Posterior cingulate gyrus (tissue), 11 donors: ENCODE measurements around the gene FAM131A.
"Not testable (repeated sequence)": the region's sequence is repeated elsewhere in the genome, so short reads cannot be mapped to it uniquely, and the experiment has no call there.

Source experiments
- DNase-seq, 10 donors: peaks; one replicate each; pipeline versions ENCODE4 v3.0.0 to v3.0.0-alpha.2; 2020 to 2021; ENCODE audit warnings: mixed read lengths in 3 of 10
- intact Hi-C: fragments of 100-400 bp; cut with DNase I; formaldehyde crosslinking; loops from one replicate; pipeline ENCODE4 v1.15.1; 2023

The FAM131A gene

DNA sequence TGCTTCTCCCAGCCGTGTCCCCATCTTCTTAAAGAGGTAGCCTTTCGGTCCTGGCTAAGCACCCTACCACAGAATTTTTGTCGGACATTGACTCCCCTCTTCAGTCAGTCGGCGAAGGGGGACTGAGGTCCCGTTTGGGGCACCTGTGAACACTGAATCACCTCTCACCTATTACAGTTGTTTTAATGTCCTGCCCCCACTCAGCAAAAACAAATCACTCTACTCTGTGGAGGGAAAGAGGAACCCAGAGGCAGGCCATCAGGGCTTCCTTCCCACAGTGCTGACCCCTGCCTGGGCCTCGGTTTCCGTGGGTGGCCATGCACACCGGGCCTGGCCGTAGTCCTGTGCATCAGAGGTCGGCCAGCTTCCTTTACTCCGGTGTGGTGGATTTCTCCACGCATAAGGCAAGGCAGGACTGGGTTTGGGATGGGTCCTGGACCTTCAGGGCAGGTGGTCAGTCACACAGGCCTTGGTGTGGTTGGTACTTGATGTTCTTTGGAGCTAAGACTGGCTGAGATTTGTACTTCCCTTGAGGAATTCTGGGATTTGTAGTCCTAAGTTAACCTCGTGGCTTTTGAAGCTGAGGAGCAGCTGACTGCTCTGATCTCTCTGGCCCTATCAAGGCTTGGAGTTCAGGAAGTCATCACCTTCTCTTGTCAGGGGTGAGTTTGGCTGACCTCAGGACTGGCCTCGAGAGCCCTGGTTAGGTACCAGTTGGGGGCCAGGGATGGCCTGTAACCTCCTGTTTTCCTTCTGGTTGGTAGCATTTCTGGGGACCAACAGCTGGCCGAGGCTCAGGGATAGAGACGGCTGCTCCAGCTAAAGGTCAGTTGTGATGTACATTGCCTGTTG is 627 bp upstream of the FAM131A start:
- intact Hi-C loops, result loop anchor here (2.0 kb wide), 1 partner anchor 16 kb away; no protein-coding TSS in a partner anchor
- DNase-seq, result peak in 1 of 10 donors; percentile 43

DNA sequence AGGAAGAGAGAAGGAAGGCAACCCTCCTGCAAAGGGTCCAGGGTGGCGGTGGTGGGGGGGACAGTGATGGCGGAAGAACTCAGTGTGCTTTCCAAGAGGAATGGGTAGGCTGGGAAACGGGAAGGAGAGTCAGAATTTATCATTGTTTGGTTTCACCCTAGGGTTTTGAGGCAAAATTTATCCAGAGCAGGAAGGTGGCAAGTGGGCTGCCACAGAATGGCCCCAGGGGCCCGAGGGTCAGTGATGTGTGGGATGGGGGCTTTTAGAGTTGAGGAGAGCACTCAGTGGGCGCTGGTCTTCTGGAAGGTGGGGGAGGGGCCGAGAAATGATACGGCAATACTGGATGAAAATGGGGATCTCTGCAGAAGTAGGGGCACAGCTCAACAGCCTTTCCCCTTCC is 581 bp downstream of the FAM131A start:
- DNase-seq, result no peak
- intact Hi-C loops, result loop anchor here (2.0 kb wide), 1 partner anchor 17 kb away; no protein-coding TSS in a partner anchor

DNA sequence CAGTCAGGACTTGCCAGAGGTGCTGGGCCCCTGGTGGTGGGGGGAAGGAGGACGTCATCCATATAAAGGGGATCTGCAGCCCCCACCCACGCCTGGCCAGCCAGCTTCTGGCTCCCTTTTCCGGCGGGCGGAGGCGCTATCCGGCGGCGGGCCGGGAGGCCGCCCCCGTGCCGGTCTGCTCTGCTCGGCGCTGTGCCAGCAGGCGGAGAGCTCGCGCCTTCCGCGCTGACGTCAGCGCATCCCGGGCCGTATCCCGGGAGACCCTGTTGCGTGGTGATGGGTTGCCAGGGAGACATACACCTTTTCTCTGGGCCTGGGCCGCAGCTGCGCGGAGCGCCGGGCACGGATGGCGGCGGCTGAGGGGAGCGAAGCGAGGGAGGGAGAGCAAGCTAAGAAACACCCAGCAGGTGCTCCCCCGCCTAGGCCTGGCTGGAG is 1.1 kb downstream of the FAM131A start:
- DNase-seq, result peak; percentile 68 to 98 (median 88)
- intact Hi-C loops, result no loop called here

DNA sequence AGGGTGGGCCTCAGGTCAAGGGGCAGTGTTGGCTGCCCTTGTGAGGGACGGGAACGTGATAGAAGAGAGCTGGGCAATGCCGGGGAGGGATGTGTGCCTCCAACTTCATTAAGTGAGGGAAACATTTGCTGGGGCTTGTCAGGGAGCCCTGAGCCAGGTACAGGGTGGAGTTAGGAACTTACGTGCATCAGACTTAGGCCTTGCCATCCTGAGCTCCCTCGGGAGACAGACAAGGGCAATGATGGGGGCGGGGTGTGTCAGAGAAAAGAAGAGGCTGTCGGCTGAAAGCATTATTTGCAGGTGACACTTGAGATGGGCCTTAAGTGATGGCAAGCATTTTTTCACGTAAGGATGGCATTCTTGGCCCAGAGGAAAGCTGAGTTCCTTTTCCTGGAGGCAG is 1.6 kb downstream of the FAM131A start:
- intact Hi-C loops, result no loop called here
- no peak for DNase-seq

DNA sequence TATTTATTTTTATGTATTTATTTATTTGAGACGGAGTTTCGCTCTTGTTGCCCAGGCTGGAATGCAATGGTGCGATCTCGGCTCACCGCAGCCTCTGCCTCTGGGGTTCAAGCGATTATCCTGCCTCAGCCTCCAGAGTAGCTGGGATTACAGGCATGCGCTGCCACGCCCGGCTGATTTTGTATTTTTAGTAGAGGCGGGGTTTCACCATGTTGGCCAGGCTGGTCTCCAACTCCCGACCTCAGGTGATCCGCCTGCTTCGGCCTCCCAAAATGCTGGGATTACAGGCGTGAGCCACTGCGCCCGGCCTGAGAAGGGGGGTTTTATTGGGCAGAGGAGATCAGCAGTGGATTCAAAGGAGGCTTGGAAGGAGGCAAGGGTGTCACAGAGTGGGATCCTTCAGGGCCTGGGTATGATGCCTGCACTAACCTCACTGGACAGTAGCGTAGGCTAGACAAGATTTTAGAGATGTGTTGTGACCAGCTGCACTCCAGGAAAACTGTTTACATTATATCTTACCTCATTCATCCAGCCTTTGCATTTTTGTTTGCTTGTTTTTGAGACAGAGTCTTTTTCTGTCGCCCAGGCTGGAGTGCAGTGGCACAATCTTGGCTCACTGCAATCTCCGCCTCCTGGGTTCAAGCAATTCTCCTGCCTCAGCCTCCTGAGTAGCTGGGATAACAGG is 2.2 kb downstream of the FAM131A start:
- intact Hi-C loops, DNase-seq: not testable (repeated sequence)

DNA sequence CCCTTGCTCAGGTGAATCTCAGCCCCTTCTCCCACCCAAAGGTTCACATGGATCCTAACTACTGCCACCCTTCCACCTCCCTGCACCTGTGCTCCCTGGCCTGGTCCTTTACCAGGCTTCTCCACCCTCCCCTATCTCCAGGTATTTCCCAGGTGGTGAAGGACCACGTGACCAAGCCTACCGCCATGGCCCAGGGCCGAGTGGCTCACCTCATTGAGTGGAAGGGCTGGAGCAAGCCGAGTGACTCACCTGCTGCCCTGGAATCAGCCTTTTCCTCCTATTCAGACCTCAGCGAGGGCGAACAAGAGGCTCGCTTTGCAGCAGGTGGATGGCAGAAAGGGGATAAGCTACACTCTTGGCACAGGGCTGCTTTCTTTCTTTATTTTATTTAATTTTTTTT is 4.5 kb downstream of the FAM131A start:
- peak in 2 of 10 donors; percentile 25 to 40 for DNase-seq
- intact Hi-C loops, result no loop called here

DNA sequence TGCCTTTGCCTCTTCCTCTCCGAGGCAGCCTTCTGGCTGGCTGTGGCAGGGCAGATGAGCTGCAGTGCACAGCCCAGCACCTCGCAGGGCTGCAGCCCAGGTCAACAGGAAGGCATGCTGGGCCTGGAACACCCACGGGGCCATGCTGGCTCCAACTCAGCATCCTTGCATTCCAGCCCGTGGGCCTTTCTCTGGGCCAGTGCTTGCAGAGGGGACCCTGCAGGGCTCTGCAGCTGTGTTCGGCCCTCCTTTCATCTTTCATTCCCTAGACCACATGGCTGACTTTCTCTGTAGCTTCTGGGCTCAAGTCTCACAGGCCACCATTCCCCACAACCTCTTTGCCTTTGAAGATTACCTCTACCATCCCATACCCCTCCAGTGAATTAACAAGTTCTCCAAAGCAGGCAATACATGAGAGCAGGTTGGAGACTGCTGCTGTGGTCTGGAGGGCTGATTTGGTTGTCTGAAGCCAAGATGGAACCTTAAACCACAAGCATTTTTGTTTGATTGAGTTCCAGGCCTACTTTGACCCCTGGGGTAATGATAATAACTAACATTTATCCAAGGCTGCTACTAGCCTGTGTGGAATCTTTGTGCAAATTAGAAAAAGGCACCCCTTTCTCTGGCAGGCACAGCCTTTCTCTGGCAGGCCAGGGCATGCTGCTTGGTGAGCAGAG is 5.9 kb downstream of the FAM131A start:
- peak in 3 of 10 donors; percentile 51 to 76 (median 69) for DNase-seq
- intact Hi-C loops, result no loop called here

DNA sequence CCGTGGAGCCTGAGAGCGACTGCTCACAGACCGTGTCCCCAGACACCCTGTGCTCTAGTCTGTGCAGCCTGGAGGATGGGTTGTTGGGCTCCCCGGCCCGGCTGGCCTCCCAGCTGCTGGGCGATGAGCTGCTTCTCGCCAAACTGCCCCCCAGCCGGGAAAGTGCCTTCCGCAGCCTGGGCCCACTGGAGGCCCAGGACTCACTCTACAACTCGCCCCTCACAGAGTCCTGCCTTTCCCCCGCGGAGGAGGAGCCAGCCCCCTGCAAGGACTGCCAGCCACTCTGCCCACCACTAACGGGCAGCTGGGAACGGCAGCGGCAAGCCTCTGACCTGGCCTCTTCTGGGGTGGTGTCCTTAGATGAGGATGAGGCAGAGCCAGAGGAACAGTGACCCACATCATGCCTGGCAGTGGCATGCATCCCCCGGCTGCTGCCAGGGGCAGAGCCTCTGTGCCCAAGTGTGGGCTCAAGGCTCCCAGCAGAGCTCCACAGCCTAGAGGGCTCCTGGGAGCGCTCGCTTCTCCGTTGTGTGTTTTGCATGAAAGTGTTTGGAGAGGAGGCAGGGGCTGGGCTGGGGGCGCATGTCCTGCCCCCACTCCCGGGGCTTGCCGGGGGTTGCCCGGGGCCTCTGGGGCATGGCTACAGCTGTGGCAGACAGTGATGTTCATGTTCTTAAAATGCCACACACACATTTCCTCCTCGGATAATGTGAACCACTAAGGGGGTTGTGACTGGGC is 7.3 kb downstream of the FAM131A start:
- intact Hi-C loops, result no loop called here
- peak in 3 of 10 donors; percentile 75 to 83 (median 81) for DNase-seq

DNA sequence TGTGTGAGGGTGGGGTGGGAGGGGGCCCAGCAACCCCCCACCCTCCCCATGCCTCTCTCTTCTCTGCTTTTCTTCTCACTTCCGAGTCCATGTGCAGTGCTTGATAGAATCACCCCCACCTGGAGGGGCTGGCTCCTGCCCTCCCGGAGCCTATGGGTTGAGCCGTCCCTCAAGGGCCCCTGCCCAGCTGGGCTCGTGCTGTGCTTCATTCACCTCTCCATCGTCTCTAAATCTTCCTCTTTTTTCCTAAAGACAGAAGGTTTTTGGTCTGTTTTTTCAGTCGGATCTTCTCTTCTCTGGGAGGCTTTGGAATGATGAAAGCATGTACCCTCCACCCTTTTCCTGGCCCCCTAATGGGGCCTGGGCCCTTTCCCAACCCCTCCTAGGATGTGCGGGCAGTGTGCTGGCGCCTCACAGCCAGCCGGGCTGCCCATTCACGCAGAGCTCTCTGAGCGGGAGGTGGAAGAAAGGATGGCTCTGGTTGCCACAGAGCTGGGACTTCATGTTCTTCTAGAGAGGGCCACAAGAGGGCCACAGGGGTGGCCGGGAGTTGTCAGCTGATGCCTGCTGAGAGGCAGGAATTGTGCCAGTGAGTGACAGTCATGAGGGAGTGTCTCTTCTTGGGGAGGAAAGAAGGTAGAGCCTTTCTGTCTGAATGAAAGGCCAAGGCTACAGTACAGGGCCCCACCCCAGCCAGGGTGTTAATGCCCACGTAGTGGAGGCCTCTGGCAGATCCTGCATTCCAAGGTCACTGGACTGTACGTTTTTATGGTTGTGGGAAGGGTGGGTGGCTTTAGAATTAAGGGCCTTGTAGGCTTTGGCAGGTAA is 8.1 kb downstream of the FAM131A start:
- intact Hi-C loops, result no loop called here
- peak; percentile 78 to 98 (median 88) for DNase-seq

DNA sequence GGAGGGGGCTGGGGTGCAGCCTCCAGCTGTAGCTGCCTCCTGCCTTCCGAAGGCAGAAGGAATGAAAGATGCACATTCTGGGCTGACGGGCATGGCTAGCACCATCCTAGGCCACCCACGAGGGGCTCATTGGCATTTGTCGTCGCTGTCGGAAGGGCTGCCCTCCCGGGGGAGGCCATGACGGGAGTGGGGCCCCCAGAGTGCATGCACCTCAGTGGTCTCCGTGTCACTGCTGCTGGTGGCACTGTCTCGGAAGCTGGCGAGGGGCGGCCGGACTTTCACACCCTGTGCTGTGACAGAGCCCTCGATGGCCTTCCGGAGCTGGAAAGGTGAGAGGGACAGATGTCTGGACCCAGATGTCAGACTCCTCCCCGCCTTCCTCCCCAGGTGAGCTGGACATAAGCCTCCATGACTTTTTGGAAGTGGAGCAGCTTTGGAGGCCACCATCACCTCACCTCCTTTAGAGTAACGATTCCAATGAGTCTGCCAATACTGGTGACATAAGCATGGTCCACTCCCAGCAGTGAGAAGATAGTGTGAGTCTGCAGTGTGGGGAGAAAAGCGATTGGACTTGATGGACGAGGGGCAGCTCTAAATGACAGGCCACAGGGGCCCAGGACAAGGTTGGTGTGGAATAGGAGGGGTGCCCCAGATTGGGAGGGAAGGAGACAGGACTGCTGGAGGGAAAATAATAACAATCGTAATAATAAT is 9.2 kb downstream of the FAM131A start:
- intact Hi-C loops, result no loop called here
- peak in 3 of 10 donors; percentile 67 to 85 (median 70) for DNase-seq

DNA sequence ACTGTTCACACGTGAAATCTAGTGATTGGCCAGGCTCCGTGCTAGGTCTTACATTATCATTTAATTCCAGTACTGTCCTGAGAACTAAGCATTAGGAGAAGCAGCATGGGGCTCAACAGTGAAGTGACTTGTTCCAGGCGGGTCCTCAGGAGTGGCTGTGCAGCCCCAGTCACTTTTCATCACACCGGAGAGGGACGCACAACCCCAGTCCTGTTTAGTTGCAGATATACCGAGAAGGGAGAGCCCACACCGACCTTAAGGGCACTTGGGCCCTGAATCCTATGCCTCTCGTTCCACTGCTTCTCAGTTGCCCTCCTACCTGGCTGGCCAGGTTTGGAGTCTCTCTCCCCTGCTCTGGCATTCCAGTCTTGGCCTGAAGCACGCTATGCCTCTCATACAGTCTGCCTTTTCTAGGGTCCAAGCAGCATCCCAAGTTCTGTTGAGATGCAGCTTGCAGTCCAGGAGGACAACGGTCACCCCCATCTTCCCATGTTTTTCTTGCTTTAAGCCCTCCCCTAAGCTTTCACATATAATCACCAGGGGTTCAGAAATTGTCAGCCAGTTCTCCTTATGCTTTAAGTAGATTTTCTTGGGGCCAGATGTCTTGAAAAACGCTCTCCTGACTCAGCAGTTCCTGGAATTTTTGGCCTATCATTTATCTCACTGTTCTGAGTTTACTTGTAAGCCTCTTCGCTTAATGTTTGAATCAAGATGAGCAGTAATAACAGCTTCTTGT is 10.1 kb downstream of the FAM131A start:
- peak in 3 of 10 donors; percentile 55 to 66 (median 64) for DNase-seq

DNA sequence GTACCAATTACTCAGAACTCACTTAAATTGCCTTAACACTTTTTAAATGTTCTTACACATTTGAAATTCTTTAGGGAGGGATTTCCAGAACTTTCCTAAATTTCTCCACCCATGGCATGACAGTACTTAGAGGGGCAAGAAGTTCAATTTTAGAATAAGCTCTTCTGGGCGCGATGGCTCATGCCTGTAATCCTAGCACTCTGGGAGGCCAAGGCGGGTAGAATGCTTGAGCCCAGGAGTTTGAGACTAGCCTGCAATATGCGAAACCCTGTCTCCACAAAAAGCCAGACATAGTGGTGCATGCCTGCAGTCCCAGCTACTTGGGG is 10.6 kb downstream of the FAM131A start:
- DNase-seq, result peak in 3 of 10 donors; percentile 13 to 37 (median 30)
- intact Hi-C loops, result no loop called here

More for the DNA sequence above, 10.1 kb downstream of the FAM131A start:
- intact Hi-C loops, result no loop called here

DNA sequence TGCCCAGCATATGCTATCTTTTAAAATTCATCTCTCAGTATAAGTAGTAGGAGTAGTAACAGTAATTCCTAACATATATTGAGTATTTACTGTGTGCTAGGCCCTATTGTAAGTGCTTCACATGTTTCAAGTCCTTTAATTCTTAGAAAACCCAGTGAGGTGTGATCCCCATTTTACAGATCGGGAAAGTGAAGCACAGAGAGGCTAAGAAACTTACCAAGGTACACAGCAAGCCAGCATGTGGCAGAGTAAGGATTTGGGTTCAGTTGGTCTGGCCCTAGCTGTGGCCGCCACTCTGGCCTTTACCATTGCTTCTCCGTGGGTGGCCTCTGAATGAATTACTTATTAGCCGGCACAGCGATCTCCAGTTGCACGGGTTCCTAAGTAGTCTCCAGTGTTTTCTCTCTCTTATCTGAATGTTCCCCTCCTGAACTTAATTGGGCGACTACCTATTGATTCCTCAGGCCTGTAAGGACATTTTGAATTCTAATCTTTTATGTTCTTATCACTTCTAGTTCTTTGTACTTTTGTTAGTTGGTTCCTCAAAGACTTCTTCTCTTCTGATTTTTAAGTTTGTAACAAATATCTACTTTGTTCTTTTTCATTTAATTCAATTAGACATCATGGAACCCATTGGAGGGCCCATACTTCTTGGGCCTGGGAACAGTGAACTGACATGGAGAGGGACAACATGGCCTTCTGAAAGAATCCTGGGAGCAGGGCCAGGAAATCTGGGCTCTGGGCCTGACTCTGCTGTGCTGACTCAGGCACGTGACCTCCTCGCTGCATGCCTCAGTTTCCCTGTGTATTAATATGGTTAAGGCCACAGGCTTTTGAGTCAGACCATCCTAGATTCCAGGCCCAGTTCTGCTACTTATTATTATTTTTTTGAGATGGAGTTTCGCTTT is 12.4 kb downstream of the FAM131A start:
- intact Hi-C loops, result no loop called here
- peak in 3 of 10 donors; percentile 53 to 75 (median 56) for DNase-seq

DNA sequence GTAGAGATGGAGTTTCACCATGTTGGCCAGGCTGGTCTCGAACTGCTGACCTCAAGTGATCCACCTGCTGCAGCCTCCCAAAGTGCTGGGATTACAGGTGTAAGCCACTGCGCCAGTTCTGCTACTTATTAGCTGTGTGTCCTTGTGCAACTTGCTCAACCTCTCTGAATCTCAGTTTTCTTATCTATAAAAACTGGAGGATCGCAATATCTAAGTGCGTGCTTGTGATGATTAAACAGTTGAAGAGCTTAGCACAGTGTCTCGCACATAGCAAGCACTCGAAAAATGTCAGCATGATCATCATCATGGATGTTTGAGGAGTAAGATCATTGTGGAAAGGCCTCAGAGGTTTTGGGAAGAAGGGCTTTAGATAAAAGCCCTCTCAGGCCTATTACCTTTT is 13.2 kb downstream of the FAM131A start:
- no peak for DNase-seq
- intact Hi-C loops, result no loop called here

DNA sequence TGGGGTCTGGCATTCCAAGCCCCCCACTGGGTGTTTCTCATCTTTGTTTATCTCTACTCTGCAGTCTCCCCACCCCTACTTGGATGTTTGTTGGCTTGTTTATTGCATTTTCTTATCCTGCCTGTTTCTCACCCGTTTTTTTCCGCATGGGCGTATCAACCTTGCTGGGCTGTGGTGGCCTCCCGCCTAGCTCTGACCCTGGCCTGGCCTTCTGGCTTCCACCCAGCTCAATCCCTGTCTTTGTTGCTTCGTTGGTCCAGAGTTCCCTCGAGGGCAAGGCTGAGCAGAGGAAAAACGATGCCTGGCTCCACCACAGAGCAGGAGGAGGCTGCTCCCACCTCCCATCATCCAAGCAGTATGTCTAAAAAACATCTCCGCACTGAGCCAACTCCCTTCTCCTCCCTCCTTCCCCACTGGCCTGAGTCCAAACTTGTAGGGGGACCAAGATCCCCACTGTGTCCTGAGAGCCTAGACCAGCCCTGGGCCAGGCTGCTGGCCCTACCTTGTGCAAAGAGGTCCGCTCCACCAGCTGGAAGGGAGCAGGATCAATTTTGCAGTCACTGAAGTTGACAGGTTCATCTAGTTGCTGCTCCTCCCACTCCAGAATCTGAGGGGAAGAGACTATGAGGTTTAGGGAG is 14.2 kb downstream of the FAM131A start:
- intact Hi-C loops, result no loop called here
- peak in 3 of 10 donors; percentile 27 to 61 (median 47) for DNase-seq

DNA sequence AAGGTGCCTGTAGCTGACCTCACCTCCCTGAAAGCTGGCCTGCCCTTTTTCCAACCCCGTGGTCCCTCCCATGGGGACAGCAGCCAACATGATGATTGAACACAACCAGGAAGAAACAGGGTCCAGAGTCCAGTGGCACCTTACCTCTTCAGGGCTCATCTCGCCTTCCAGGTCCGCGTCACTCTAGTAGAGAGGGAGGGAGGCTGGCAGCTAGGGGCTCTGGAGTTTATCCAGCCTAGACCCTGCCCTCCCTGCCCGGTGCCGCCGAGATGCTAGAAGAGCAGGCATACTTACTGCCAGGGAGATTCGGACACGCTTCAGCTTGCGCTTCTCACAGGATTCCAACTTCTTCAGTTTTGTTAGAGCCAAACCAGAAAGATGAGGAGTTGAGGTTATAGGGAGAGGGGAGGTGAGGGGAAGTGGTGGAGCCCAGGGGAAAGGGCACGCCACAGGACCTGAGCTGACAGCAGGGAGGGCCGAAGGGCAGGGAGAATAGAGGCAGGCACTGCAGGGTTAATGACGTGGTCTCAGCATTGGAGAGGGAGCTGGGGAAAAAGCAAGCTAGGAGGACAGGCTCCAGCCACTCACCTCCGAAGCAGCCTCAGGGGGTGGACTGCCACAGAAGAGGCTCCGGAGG is 14.9 kb downstream of the FAM131A start:
- intact Hi-C loops, result no loop called here
- peak in 2 of 10 donors; percentile 60 to 70 for DNase-seq
